SK-N-MC (cell line): ENCODE results near the gene LXN.

Source experiments
- EZH2 ChIP-seq: fragments of 200-600 bp; sonication (generic); IDR thresholded peaks from one replicate; pipeline ENCODE4 v1.6.1; 2017; ENCODE audit warnings: antibody characterized with exemption
- POLR2AphosphoS5 ChIP-seq: IDR thresholded peaks from 2 replicates; pipeline ENCODE4 v1.6.1; 2012; ENCODE audit warnings: mild to moderate bottlenecking, low read depth, low read length, borderline replicate concordance

GRCh38 chr3:158642474-158643210 lies 29.8 kb downstream of the LXN start:
- TF ChIP-seq EZH2 (no peak), POLR2AphosphoS5 (no peak)
